CD4-positive, alpha-beta T cell treated with Interleukin-4 for 4 hours (primary cell): ENCODE results near the gene PC.
"Not testable (repeated sequence)": the region's sequence is repeated elsewhere in the genome, so short reads cannot be mapped to it uniquely, and the experiment has no call there.

Source experiments
- DNase-seq: peaks from one replicate; pipeline ENCODE4 v3.0.0-alpha.2; 2020

PC gene

DNA sequence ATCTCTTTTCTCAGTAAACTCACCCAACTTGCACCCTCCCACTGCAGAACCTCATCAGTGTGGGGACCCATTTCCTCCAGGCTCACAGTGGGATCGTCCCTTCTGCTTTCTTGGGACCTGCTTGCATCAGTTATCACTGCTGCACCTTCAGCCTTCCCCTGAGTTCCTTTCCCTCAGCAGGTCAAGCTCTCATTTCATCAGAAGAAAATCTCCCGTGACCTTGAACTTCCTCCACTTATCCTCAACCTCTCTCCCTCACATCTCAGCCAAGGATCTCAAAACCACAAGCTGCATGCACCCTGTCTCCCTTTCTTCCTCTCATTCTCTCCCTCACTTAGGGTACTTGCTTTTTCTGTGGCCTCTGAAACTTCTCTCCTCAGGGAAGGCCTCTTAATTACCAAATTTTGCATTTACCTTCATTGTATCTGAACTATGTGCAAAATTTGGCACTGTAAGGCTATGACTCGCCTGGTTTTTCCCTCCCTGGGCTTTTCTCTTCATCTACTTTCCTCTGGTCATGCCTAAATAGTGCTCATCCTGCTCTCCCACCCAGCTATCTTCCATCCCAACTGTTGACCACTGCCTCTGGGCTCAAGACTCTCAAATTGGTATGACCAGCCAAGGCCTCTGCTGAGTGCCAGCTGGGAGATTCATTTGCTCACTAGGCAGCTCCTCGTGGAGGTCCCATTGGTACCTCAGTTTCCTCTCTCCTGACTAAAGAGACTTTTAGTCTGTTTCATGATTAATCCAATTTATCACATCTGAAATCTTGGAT is 117.7 kb downstream of the PC start:
- DNase-seq, result no peak

DNA sequence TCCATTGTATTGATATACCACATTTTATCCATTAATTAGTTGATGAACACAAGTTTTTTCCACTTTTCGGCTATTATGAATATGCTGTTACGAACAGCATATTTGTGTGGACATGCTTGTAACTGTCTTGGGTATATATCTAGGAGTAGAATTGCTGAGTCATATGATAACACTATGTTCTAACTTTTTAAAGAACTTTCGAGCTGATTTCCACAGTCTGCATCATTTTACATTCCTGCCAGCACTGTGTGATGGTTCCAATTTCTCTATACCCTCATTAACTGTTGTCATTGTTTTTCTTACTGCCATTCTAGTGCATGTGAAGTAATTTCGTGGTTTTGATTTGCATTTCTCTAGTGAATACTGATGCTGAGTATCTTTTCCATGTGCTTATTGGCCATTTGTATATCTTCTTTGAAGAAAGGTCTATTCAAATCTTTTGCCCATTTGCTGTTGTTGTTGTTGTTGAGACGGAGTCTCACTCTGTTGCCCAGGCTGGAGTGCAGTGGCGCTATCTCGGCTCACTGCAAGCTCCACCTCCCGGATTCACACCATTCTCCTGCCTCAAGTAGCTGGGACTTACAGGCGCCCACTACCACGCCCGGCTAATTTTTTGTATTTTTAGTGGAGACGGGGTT is 122.3 kb downstream of the PC start:
- DNase-seq, result no peak

GRCh38 chr11:66834943-66835342 is 123.2 kb downstream of the PC start:
- no peak for DNase-seq

DNA sequence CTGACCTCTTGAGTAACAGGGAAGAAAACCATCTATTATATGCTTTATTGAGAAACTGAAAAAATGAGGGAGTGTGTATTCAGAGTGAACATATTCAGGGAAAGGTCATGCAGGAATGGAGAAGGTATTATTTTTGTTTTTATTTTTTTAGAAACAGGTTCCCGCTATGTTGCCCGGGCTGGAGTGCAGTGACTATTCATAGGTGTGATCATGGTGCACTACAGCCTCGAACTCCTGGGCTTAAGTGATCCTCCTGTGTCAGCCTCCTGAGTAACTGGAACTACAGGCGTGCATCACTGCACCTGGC is 123.7 kb downstream of the PC start:
- DNase-seq, result no peak

- DNase-seq, result not testable (repeated sequence)
These were observed 133.6 kb downstream of the PC start for GRCh38 chr11:66824573-66824972.

DNA sequence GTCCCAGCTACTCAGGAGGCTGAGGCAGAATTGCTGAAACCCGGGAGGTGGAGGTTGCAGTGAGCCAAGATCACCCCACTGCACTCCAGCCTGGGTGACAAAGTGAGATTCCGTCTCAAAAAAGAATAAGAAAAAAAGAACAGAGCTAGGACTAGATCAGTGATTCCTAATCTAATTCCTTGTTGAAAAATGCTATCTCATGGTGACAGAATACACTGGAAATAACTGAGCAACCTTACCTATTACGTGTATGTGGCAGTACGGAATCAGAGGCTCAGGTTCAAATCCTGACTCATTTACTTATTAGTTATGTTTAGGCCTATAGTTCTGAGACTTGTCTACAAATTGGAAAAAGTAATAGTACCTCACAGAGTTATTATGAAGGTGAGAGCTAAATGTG is 134.5 kb downstream of the PC start:
- DNase-seq, result no peak

- DNase-seq, result no peak
These were observed 137.3 kb downstream of the PC start for GRCh38 chr11:66820901-66821300.

DNA sequence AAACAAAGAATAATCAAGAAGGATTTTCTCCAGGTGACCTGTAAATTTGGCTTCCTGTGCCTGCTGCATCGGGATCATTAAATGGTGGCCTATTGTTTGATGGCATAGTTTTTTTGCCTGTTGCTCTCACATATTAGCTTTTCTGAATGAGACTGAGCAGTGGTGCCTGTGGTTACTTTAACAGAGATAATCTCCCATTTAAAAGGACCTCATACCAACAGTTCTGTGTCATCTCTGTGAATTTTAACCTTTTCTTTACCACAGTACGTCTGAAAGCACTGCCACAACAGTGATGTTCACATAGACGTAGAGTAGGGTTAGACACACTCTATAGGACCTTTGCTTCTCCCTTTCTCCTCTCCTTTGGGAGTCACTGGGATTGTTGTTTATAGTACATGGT is 137.8 kb downstream of the PC start:
- DNase-seq, result no peak

DNA sequence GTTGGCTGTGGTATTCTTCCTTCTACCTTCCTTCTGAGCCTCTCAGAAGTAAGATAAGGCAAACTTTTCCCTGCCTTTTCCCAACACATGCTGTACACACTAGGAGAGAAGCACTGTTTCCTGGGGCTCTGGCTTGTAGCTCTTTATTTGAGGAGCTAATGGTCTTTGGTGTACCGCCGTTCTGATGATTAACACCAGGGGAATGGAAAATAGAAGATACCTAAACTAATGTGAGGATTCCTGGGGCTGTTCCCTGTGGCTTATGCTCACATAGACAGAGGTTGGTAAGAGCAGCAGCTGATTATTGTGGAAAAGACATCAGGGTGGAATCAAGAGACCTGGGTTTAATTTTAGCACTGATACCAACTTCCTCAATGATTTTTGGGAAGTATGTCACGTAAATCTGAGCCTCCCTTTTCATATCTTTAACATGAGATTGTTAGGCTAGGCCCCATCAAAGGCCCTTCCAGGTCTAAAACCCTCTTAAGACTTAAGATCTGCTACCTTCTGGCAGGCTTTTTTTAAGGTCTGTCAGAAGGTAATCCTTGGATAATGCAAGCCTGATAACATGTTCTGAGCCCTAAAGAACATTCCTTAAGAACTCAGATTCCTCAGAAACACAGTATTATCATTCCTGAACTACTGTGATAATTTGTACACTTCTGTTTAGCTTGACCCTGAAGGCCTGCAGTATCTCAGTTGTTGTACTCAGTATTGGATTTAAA is 139.8 kb downstream of the PC start:
- DNase-seq, result no peak

DNA sequence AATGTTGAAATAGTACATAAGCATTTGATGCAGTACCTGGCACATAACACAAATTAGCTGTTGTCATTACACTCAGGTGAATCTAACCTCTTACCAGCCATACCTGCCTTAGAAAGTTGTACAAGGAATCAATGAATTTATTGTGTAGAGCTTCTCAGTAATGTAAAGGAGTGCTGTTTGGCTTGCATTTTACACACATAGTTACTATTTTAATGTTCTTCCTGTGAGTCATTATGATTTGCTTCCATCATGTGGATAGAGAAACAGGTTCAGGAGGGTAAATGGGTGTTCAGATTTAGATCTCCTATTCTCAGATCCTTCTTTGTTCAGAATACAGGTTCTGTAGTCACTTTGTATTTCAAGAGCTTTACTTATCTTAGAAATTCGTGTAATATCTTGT is 142.5 kb downstream of the PC start:
- no peak for DNase-seq

GRCh38 chr11:66814678-66815077 is 143.5 kb downstream of the PC start:
- DNase-seq, result no peak

DNA sequence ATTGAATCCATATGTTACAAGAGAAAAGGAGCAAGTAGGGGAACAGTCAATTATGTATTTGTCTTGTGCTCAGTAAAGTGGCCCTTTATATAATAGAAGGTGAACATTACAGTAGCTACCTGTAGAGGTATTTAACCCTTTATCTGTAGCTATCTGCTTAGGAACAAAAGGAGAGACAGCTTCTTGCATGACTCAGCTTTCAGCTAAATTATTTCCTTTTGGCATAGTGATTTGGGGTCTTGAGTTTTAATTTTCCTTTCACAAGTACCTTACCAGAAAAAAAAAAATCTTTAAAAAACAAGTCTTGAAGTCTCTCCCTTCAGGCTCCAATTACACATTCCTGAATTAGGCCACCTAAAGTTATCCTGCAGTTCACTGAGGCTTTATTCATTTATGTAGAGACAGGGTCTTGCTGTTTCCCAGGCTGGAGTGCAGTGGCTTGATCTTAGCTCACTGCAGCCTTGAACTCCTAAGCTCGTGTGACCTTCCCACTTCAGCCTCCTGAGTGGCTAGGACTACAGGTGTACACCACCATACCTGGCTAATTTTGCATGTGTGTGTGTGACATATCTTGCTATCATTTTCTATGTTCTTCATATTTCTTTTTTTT is 147.5 kb downstream of the PC start:
- no peak for DNase-seq

GRCh38 chr11:66809592-66809991 is 148.6 kb downstream of the PC start:
- DNase-seq, result no peak

DNA sequence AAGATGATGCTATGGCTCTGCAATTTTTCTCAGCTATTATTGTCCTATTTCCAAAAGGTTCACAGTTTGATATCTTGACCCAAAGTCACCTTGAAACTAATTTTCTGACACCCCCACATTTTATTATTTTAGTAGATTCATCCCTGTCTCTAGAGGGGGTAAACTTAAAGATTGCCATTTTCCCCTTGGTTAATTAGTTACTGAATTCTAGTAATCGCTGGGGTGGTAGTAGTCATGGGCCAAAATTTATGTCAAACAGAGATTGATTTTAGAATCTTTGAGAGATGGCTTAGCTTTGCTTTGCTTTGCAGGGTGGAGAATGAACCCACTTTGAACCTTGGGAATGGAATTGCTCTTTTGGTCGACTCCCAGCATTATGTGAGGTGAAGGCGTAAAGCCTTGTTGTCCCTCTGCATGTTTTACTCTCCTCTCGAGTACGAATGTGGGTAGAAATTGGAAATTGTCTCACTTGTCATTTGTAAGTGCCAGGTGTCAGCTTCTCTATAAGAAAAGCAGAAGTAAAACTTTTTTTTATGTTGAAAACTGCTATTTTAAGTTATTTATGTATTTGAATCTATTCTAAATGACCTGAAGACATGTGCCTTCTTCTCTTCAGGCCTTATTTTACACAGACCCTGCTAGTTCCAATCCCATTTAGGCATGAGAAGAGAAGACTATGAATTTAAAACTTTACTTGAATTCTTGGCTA is 157.3 kb downstream of the PC start:
- DNase-seq, result no peak

DNA sequence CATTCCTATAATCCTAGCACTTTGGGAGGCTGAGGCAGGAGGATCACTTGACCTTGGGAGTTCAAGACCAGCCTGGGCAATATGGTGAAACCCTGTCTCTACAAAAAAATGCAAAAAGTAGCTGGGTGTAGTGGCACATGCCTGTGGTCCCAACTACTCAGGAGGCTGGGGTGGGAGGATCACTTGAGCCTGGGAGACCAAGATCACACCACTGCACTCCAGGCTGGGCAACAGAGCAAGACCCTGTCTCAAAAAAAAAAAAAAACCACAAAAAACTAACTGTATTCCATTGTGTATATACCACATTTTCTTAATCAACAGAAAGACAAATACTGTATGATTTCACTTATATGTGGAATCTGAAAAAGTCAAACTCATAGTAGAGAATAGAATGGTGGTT is 158.4 kb downstream of the PC start:
- not testable (repeated sequence) for DNase-seq
